GM19438 (cell line): Measurements from ENCODE around the gene ZNF787.

Source experiments
- ATAC-seq: cut with Tn5 transposase; IDR thresholded peaks from one replicate; pipeline ENCODE4 v1.9.1; 2021; ENCODE audit warnings: low read depth; ENCODE audit not compliant: unreplicated experiment

The ZNF787 gene

GRCh38 chr19:56144831-56145230 lies 23.7 kb upstream of the ZNF787 start:
- ATAC-seq: no peak

- no peak for ATAC-seq
Measured at GRCh38 chr19:56144376-56144775, 23.3 kb upstream of the ZNF787 start.

GRCh38 chr19:56142897-56143434 lies 21.9 kb upstream of the ZNF787 start:
- no peak for ATAC-seq

GRCh38 chr19:56142087-56142787 lies 21.1 kb upstream of the ZNF787 start:
- no peak for ATAC-seq

GRCh38 chr19:56141417-56141993 lies 20.4 kb upstream of the ZNF787 start:
- no peak for ATAC-seq

GRCh38 chr19:56140583-56141416 lies 19.7 kb upstream of the ZNF787 start, which contains the start of gene ZNF444:
ZNF444 (plus strand) TSS chr19:56141287; CDS start chr19:56146912, 5,625 bp downstream.
- peak; percentile 75 for ATAC-seq

- ATAC-seq: no peak
Measured at GRCh38 chr19:56139847-56140582, 18.9 kb upstream of the ZNF787 start.

- no peak for ATAC-seq
Measured at GRCh38 chr19:56138069-56138468, 17.0 kb upstream of the ZNF787 start.

- no peak for ATAC-seq
Measured at GRCh38 chr19:56137405-56137804, 16.3 kb upstream of the ZNF787 start.

- no peak for ATAC-seq
Measured at GRCh38 chr19:56136362-56136761, 15.3 kb upstream of the ZNF787 start.

GRCh38 chr19:56134654-56134921 lies 13.5 kb upstream of the ZNF787 start:
- no peak for ATAC-seq

GRCh38 chr19:56133858-56134653 lies 13.0 kb upstream of the ZNF787 start:
- peak; percentile 53 for ATAC-seq

GRCh38 chr19:56132316-56132822 lies 11.3 kb upstream of the ZNF787 start:
- no peak for ATAC-seq

- ATAC-seq: no peak
Measured at GRCh38 chr19:56131651-56132050, 10.6 kb upstream of the ZNF787 start.

- ATAC-seq: no peak
Measured at GRCh38 chr19:56130006-56130405, 8.9 kb upstream of the ZNF787 start.

GRCh38 chr19:56126983-56127780 lies 6.1 kb upstream of the ZNF787 start:
- ATAC-seq: no peak

GRCh38 chr19:56125806-56126590 lies 4.9 kb upstream of the ZNF787 start:
- ATAC-seq: no peak

- no peak for ATAC-seq
Measured at GRCh38 chr19:56124578-56124977, 3.5 kb upstream of the ZNF787 start.
